HUES48 (cell line): ENCODE measurements around the gene ANKRD34B.

Experiments
- H3K27ac ChIP-seq: one replicate; pipeline ENCODE4 v1.7.0; 2013; ENCODE audit warnings: low read depth, low read length, inconsistent platforms
- H3K27me3 ChIP-seq: 2 replicates; pipeline ENCODE4 v1.6.1; 2013; ENCODE audit warnings: mild to moderate bottlenecking, low read length; ENCODE audit not compliant: control insufficient read depth, insufficient read depth
- H3K36me3 ChIP-seq: 2 replicates; pipeline ENCODE4 v1.6.1; 2013; ENCODE audit warnings: low read length; ENCODE audit not compliant: control insufficient read depth, insufficient read depth
- H3K4me1 ChIP-seq: 2 replicates; pipeline ENCODE4 v1.6.1; 2013; ENCODE audit warnings: mild to moderate bottlenecking, low read length; ENCODE audit not compliant: control insufficient read depth, insufficient read depth
- H3K4me3 ChIP-seq: 2 replicates; pipeline ENCODE4 v1.5.1; 2013; ENCODE audit warnings: mild to moderate bottlenecking, low read depth, low read length
- H3K9ac ChIP-seq: 2 replicates; pipeline ENCODE4 v1.6.1; 2013; ENCODE audit warnings: mild to moderate bottlenecking, low read depth, low read length, moderate library complexity
- H3K9me3 ChIP-seq: 2 replicates; pipeline ENCODE4 v1.6.1; 2013; ENCODE audit warnings: low read length; ENCODE audit not compliant: control insufficient read depth, insufficient read depth

The ANKRD34B gene

GRCh38 chr5:80569086-80569960, 757 bp downstream of the ANKRD34B start:
- H3K9me3 ChIP-seq, result no peaks in the 10 kb centered on the region
- no peak overlapping the region for H3K27ac ChIP-seq
- peaks cover 75% of the 10 kb centered on the region for H3K27me3 ChIP-seq
- H3K9ac ChIP-seq, result no peak overlapping the region; the same call in 1 of the 2 replicates
- no peaks in the 10 kb centered on the region; the same call in 1 of the 2 replicates for H3K4me1 ChIP-seq
- peak overlapping the region; percentile 54 for H3K4me3 ChIP-seq
- no peaks in the 10 kb centered on the region for H3K36me3 ChIP-seq

GRCh38 chr5:80568251-80568650, 1.8 kb downstream of the ANKRD34B start:
- Histone ChIP-seq H3K36me3 (no peaks in the 10 kb centered on the region), H3K9me3 (no peaks in the 10 kb centered on the region), H3K4me3 (no peak overlapping the region), H3K9ac (no peak overlapping the region), H3K4me1 (no peaks in the 10 kb centered on the region; the same call in 1 of the 2 replicates), H3K27ac (no peak overlapping the region), H3K27me3 (peaks cover 76% of the 10 kb centered on the region)

- Histone ChIP-seq H3K27me3 (peaks cover 65% of the 10 kb centered on the region), H3K9ac (no peak overlapping the region), H3K27ac (no peak overlapping the region)
Observed at GRCh38 chr5:80566711-80567259, 3.3 kb downstream of the ANKRD34B start.

GRCh38 chr5:80565330-80565729, 4.8 kb downstream of the ANKRD34B start:
- Histone ChIP-seq H3K4me1 (peaks cover 13% of the 10 kb centered on the region), H3K9me3 (no peaks in the 10 kb centered on the region), H3K4me3 (no peak overlapping the region), H3K9ac (no peak overlapping the region), H3K27me3 (peaks cover 54% of the 10 kb centered on the region), H3K27ac (no peak overlapping the region), H3K36me3 (no peaks in the 10 kb centered on the region)

More at GRCh38 chr5:80566711-80567259, 3.3 kb downstream of the ANKRD34B start:
- H3K9me3 ChIP-seq, result no peaks in the 10 kb centered on the region
- no peak overlapping the region for H3K4me3 ChIP-seq
- H3K36me3 ChIP-seq, result no peaks in the 10 kb centered on the region
- peaks cover 9% of the 10 kb centered on the region for H3K4me1 ChIP-seq

GRCh38 chr5:80559244-80559643, 10.8 kb downstream of the ANKRD34B start:
- Histone ChIP-seq H3K9ac (no peak overlapping the region), H3K27me3 (peaks cover 20% of the 10 kb centered on the region), H3K9me3 (no peaks in the 10 kb centered on the region), H3K27ac (no peak overlapping the region), H3K36me3 (no peaks in the 10 kb centered on the region), H3K4me1 (peaks cover 25% of the 10 kb centered on the region), H3K4me3 (no peak overlapping the region)

- no peaks in the 10 kb centered on the region for H3K36me3 ChIP-seq
- H3K4me1 ChIP-seq, result peaks cover 12% of the 10 kb centered on the region
- peak overlapping the region; percentile 47 for H3K27ac ChIP-seq
- no peaks in the 10 kb centered on the region for H3K9me3 ChIP-seq
- peaks cover 11% of the 10 kb centered on the region for H3K27me3 ChIP-seq
- H3K4me3 ChIP-seq, result no peak overlapping the region
- no peak overlapping the region for H3K9ac ChIP-seq
Observed at GRCh38 chr5:80555099-80555498, 15.0 kb downstream of the ANKRD34B start.

GRCh38 chr5:80554646-80555045, 15.4 kb downstream of the ANKRD34B start:
- Histone ChIP-seq H3K36me3 (no peaks in the 10 kb centered on the region), H3K9ac (no peak overlapping the region)

GRCh38 chr5:80541392-80541791, 28.7 kb downstream of the ANKRD34B start:
- no peak overlapping the region for H3K9ac ChIP-seq
- no peak overlapping the region for H3K4me3 ChIP-seq
- no peaks in the 10 kb centered on the region for H3K27me3 ChIP-seq
- no peaks in the 10 kb centered on the region for H3K4me1 ChIP-seq
- no peaks in the 10 kb centered on the region for H3K36me3 ChIP-seq
- H3K9me3 ChIP-seq, result no peaks in the 10 kb centered on the region
- H3K27ac ChIP-seq, result no peak overlapping the region

More at GRCh38 chr5:80554646-80555045, 15.4 kb downstream of the ANKRD34B start:
- H3K4me3 ChIP-seq, result no peak overlapping the region
- peaks cover 11% of the 10 kb centered on the region for H3K27me3 ChIP-seq
- no peaks in the 10 kb centered on the region for H3K9me3 ChIP-seq
- peak overlapping the region; percentile 84 for H3K27ac ChIP-seq
- H3K4me1 ChIP-seq, result peaks cover 12% of the 10 kb centered on the region

GRCh38 chr5:80540691-80541090, 29.4 kb downstream of the ANKRD34B start:
- H3K4me3 ChIP-seq, result no peak overlapping the region
- H3K27ac ChIP-seq, result no peak overlapping the region
- H3K27me3 ChIP-seq, result no peaks in the 10 kb centered on the region
- no peaks in the 10 kb centered on the region for H3K36me3 ChIP-seq
- H3K9me3 ChIP-seq, result no peaks in the 10 kb centered on the region
- H3K9ac ChIP-seq, result no peak overlapping the region
- H3K4me1 ChIP-seq, result no peaks in the 10 kb centered on the region

GRCh38 chr5:80516826-80517225, 53.3 kb downstream of the ANKRD34B start:
- Histone ChIP-seq H3K36me3 (no peaks in the 10 kb centered on the region), H3K9me3 (no peaks in the 10 kb centered on the region), H3K4me3 (no peak overlapping the region), H3K9ac (no peak overlapping the region), H3K4me1 (no peaks in the 10 kb centered on the region), H3K27ac (no peak overlapping the region), H3K27me3 (no peaks in the 10 kb centered on the region)

GRCh38 chr5:80509362-80509761, 60.7 kb downstream of the ANKRD34B start:
- H3K36me3 ChIP-seq, result no peaks in the 10 kb centered on the region
- no peaks in the 10 kb centered on the region for H3K27me3 ChIP-seq
- no peak overlapping the region for H3K4me3 ChIP-seq
- H3K9me3 ChIP-seq, result no peaks in the 10 kb centered on the region
- no peak overlapping the region for H3K27ac ChIP-seq
- no peaks in the 10 kb centered on the region for H3K4me1 ChIP-seq
- no peak overlapping the region for H3K9ac ChIP-seq
